Measurements from ENCODE around the gene GNG7.
"Not testable (repeated sequence)": the region's sequence is repeated elsewhere in the genome, so short reads cannot be mapped to it uniquely, and the experiment has no call there.

The GNG7 gene

DNA sequence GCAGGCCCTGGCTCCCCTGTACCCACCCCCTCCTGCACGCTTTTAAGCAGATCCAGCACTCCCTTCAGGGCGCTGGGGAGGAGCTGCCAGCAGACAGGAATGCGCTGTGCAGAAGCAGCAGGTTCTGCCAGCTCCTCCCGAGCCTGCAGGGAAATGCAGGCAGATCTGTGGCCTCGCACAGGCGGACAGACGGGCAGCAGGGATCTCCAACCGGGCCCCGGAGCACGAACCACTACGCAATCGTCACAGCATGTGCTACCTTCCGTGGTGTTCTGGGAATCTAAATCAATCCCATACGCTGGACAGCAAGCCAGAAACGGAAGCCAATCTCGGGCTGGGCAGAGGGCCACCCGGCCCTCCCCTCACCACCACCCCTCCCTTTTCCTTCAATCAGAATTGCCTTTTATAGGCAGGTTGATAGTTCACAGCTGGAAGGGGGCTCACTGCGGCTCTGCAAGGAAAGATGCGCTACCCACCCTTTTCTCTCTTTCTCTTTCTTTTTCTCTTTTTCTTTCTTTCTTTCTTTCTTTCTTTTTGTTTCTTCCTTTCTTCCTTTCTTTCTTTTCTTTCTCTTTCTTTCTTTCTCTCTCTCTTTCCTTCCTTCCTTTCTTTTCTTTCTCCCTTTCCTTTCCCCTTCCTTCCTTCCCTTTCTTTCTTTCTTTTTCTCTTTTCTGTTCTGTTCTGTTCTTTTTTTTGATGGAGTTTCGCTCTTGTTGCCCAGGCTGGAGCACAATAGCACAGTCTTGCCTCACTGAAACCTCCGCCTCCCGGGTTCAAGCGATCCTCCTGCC, 99.9 kb downstream of the GNG7 start:
- no peak for DNase-seq (ENCODE audit: low spot score)

DNA sequence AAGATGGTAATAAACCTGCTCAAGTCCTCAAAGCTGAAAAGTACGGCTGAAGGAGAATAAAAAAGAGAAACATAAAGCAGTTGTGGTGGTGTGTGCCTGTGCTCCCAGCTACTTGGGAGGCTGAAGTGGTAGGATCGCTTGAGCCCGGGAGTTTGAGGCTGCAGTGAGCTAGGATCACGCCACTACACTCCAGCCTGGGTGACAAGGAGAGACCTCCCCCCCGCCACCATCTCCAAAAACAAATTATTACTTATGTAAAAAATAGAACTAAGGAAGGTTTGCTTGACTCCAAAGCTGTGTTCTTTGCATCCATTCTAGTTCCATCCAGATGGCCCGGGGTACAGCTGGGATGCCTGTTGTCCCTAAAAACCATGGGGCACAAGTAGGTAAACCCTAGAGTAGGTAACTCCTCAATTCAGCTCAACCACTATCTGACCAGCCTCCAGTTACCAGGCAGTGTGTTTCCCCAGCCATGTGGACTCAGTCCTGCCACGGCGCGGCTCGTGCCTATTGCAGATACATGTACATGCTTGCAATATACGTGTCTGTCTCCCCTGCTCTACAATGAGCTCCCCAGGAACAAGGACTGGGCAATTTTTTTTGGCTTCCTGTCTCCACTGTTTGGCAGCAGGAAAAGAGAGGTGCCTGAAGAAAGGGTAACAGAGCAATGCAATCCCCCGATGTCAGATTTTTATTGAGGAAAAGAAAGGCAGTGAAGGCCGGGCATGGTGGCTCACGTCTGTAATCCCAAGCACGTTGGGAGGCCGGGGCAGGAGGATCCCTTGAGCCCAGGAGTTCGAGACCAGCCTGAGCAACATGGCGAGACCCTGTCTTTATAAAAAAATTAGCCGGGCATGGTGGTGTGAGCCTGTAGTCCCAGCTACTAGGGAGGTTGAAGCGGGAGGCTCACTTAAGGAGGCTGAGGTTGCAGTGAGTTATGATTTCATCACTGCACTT, 101.3 kb downstream of the GNG7 start:
- DNase-seq (ENCODE audit: low spot score): no peak

DNA sequence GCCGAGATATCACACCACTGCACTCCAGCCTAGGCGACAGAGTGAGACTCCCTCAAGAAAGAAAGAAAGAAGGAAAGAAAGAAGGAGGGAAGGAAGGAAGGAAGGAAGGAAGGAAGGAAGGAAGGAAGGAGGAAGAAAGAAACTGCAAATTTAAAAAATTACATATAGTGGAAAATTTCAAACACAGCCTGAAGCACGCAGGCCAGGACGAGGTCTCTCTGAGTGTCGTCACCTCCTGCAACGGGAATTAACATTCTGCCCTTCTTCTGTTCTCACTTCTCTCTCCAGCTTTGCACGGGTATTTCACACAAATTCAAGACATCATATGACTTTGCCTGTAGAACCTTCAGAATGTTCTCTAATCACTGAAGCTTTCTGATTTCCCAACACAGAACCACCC, 108.2 kb downstream of the GNG7 start:
- DNase-seq (ENCODE audit: low spot score): no peak

DNA sequence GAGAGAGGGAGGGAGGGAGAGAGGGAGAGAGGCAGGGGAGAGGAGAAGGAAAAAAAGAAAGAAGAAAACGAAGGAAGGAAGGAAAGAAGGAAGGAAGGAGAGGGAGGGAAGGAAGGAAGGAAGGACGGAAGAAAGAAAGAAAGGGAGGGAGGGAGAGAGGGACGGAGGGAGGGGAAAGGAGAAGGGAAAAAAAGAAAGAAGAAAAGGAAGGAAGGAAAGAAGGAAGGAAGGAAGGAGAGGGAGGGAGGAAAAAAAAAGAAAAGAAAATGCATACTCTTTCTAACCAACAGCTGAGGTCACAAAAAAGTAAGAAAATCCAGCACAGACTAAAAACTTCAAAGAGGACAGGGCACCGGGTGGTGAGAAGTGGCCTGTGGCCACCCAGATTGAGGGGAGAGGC, 109.7 kb downstream of the GNG7 start:
- no peak for DNase-seq (ENCODE audit: low spot score)

DNA sequence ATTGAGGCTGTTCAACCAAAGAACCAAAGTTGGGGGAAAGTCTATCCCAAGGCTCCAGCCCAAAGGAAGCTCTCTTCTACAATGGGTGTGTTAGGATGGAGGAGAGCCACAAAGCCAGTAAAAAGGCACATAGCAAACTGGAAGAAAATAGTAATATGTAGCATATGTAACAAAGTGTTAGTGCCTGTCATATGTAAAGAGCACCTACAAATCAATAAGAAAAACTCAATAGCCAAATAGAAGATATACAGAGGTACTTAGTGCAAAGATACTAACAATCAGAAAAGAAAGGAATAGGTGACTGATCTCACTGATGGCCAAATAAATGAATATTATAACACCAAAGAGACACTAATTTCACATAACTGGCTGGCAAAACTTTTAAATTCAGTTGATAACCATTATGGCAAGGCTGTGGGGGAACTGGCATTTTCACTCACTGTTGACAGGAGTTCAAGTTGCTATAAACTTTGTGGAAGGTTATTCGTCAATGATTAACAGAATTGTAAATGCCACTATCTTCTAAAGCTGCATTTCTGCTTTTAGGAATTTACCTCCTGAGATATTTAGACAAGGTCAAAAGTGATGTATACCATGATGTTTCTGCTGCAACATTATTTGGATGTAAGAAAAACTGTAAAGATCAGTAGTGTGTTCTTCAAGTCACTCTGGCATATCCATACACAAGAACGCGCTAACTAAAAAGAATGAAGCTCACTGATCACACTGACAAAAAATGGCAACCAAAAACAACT, 110.8 kb downstream of the GNG7 start:
- no peak for DNase-seq (ENCODE audit: low spot score)

DNA sequence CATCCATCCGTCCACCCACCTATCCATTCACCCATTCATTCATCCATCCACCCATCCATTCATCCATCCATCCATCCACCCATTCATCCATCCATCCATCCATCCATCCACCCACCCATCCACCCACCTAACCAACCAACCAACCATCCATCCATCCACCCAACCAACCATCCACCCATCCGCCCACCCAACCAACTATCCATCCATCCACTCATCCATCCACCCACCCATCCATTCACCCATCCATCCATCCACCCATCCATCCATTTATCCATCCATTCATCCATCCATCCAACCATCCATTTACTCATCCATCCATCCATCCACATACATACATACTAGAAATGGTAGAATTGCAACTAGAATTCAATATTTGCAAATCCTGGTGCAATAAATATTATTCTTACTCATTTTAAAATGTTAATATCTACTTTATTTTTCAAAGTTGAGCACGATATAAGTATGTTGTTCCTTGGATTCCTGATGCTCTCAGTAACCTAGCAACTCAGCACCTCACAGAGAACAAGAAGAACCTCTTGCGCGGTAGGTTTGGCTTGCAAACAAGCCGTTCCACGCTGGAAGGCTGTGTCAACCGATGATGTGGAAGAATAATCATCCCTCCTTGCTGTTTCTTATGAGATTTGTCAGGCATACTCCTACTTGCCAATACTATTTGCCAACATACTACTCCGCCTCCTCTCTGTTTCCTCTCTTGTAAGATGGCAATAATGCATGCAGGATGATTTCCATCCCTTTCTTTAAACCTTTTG, 111.7 kb downstream of the GNG7 start:
- no peak for DNase-seq (ENCODE audit: low spot score)

DNA sequence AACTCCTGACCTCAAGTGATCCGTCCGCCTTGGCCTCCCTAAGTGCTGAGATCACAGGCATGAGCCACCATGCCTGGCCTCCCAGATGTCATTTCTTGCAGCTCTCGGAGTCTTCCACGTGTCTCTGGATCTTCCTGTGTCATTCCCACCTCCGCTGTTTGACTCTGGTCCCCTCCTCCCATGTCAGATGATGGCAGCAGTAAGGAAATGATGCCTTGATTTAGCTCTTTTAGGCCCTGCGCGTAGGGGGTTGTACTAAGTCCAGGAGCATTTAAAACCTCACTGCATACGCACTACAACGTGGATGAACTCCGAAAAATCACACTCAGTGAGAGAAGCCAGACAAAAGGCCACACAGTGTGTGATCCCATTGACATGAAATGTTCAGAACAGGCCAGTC, 113.1 kb downstream of the GNG7 start:
- no peak for DNase-seq (ENCODE audit: low spot score)

DNA sequence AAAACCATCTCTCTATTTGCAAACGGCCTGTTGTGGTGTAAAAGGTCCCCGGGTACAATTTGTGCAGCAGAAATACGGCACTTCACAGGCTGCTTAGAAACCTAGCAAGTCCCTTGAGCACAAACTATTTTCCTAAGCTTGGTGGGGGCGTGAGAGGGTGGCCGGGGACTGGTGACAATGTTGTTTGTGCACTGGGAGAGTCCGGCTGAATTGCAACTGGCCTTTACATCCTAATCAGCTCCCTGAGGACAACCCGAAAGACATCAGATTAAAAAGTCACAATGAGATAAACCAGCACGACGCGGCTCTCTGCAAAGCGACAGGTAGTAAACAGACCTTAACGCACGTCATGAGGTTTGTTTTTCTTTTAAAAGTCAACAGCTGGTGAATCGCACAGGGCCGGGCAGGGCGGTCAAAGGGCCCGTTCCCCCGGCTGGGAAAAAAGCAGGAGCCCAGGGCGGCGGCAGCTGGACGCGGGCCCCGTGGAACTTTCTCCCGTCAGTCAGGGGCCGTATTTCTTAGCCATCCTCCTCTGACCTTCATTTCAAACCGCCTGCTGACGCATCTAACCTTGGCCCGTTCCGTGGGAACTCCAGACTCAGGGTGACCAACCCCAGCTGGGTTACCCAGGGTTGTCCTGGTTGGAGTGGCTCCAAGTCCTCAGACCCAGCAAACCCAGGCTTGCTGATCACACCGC, 114.3 kb downstream of the GNG7 start:
- DNase-seq (ENCODE audit: low spot score): no peak

DNA sequence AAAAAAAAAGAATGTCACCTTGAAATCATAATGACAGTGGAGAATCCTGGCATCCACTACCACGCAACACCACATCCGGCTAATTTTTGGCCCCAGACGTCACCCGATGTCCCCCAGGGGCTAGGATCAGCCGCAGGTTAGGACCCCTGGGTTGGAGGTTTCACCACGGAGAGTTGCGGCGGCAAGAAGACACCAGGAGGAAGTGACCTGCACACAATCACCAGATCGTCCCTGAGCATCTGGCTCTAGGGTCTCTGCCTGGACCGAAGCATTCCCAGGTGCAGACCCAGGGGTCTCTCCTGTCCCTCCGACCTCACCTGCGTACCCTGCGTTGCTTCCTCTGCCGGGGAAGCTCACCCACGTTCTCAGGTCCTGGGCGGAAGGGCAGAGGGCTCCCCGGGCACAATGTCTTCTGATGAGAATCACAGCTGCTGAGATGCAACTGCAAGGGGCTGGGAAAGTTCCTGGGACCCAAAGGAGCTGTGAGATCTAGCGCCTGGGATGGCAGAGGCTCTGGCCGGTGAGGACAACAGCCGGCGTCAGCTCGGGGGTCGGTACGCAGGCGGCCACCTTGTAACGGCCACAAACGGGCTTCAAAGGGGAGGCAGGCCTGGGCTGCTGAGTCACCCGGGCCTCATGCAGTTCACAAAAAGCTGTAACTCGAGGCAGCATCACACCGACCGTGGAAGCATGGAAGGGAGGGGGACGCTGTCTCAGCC, 115.3 kb downstream of the GNG7 start:
- no peak for DNase-seq (ENCODE audit: low spot score)

DNA sequence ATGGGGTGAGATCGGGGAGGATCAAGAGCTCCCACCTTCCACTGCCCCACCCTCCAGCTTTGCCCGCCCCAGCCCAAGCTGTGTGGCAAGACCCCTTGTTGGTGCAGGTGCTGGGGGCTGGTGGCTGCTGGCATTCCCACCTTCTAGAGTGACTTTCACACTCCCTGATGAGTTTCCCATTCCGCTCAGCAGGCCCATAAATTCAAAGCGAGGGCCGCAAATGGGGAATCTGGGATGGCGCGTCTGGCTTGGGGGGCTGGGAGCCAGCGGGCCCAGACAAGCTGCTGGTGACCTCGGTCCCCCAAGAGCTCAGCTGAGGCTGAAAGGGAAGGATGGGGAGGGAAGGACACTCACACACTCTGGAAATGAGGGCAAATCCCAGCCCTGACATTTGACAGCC, 116.3 kb downstream of the GNG7 start:
- DNase-seq (ENCODE audit: low spot score): no peak

DNA sequence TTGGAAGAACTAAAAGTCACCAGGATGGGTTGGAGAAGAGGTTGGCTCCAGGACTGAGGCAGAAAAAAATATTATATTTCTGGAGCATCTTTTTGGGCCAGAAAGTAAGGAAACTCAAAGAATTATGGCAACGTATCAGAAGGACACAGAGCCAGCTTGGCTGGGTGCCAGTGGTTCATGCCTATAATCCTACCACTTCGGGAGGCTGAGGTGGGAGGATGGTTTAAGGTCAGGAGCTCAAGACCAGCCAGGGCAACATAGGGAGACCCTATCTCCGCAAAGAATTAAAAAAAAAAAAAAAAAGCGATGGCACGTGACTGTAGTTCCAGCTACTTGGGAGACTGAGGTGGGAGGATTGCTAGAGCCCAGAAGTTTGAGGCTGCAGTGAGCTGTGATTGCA, 118.5 kb downstream of the GNG7 start:
- DNase-seq (ENCODE audit: low spot score): no peak

DNA sequence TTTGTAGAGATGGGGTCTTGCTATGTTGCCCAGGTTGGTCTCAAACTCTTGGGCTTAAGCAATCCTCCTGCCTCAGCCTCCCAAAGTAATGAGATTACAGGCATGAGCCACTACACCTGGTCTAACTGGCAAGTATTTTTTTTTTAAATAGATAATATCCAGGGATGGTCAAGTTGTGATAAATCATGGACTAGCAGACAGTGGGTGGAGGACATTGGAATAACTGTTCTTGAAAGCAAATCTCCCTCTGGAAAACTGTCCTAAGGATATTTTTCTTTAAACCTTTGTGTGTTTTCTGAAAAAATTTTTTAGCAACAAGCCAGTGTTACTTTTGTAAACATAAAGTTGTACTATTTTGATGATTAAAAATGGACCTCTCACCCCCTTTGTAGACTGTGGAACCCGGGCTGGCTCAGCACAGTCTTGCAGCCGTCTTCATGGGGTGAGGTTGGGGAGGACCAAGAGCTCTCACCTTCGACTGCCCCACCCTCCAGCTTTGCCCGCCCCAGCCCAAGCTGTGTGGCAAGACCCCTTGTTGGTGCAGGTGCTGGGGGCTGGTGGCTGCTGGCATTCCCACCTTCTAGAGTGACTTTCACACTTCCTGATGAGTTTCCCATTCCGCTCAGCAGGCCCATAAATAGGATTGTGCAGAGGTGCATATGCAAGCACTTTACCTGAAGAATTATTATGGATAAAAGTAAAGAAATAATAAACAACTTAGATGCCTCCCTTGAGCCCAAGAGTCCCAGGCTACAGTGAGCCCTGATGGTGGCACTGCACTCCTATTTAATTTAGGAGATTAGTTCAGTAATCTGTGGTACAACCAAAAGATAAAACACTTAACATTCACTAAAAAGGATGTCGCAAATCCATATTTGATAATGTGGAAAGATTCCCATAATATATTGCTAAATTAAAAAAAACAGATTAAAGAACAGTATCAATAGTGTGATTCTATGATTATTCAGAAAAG, 119.2 kb downstream of the GNG7 start:
- DNase-seq (ENCODE audit: low spot score): no peak

DNA sequence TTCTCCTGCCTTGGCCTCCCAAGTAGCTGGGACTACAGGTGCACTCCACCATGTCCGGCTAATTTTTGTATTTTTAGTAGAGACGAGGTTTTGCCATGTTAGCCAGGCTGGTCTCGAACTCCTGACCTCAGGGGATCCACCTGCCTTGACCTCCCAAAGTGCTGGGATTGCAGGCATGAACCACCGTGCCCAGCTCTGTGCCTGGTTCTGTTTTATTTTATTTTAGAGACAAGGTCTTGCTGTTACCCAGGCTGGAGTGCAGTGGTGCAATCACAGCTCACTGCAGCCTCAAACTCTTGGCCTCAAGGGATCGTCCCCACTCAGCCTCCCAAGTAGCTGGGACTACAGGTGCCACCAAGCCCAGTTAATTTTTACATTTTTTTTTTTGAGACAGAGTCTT, 122.1 kb downstream of the GNG7 start:
- not testable (repeated sequence) for DNase-seq (ENCODE audit: low spot score)

DNA sequence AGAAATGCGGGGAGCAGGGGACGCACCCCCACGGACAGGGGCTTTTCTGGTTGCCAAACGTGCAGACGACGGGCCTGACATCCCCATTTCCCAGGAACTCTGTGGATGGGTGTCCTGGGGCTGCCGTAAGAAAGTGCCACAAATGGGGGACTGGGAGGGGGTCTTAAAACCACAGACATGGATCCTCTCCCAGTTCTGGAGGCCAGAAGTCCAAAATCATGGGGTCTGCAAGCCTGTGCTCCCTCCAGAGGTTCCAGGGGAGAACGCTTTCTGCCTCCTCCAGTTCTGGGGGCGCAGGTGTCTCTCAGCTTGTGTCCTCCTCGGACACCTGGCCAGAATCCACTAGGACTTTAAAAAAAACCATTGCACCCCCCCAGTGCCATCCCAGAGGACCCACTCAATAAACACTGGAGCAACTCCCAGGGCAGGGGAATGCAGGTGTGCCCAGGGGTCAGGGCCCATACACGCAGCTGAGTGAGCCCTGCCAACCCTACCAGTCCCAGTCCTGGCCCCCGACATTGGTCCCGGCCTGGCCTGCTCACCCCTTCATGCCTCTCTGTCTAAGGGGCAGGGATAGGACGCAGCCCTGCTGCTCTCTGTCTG, 122.7 kb downstream of the GNG7 start:
- no peak for DNase-seq (ENCODE audit: low spot score)

DNA sequence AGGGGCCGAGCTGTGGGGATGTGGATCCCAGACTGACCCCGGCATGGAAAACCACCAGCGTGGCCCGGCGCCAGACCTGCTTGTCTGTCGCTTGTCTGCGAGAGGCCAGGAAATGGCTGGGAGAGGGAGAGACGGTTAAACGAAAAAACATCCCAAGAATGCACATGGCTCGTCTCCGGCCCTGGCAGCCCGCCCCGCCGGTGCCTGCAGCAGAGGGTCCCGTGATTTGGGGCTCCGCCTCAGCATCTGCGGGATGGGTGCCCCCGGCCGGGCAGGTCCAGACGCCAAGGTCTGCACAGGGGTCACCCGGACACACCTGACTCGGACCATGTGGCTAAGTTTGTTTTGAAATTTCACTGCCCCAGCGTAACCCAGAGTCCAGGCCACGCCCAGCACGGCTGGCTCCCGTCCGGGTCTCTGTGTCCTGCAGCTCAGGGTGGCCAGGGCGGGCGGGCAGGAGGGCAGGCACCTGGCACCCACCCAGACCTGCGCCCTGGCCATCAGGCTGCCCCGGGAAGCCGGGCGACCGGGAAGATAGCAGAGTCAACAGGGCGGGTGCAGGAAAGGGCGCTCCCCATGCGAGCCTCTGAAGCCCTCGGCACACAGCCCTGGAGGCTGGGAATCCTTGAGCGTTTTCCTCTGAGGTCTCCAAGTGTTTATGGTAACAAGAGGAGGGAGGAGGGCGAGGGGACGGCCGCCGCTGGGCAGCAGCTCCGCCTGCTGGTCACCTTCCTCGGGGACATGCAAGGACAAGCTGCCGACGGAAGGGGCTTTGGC, 123.4 kb downstream of the GNG7 start:
- DNase-seq (ENCODE audit: low spot score): peak; percentile 75

DNA sequence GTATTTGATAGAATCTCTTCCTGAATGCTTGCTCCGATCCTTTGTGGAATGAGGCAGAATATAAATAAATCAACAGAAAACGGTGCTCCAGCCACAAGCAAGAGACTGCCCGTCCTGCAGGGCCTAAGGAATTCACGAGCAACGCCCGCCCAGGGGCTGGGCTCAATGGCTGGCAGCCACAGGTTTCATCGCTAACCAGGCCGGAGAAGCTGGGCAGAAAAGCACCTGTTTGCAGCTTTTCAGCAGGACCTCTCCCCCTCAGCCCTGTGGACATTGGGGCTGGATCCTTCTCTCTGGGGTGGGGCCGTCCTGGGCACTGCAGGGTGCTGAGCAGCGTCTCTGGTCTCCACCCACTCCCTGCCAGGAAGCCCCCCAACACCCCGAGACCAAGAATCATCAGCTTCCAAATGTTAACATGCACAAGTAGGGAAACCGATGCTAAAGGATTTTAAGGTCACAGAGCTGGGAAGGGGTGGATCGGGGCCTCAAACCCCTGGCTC, 124.1 kb downstream of the GNG7 start:
- DNase-seq (ENCODE audit: low spot score): no peak

DNA sequence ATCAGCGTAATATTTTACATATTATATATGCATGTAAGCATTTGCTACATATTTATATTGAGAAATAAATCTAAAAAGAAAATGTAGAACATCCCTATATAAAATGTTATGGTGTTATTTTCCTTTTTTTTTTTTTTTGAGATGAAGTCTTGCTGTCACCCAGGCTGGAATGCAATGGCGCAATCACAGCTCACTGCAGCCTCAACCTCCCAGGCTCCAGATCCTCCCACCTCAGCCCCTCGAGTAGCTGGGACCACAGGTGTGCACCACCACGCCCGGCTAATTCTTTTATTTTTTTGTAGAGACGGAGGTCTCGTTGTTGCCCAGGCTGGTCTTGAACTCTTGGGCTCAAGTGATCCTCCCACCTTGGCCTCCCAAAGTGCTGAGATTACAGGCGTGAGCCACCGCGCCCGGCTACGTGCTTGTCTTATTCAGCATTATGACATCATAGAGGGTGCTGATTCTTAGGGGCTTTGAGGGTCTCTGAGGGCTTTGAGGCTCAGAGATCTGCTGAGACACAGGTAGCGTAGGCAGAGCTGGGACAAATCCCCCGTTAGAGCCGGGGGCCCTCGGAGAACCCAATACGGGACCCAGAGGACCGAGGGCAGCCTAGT, 124.7 kb downstream of the GNG7 start:
- no peak for DNase-seq (ENCODE audit: low spot score)
